Loucy (cell line): ENCODE measurements around the gene FAM168A.

ENCODE experiments used
- CTCF ChIP-seq: fragments of 200-600 bp; sonication (generic); conservative IDR thresholded peaks from 2 replicates; pipeline ENCODE4 v1.5.1; 2014; ENCODE audit warnings: mild to moderate bottlenecking, antibody characterized with exemption, low read length
- EZH2phosphoT487 ChIP-seq: fragments of 200-600 bp; IDR thresholded peaks from 2 replicates; pipeline ENCODE4 v1.6.1; 2018; ENCODE audit warnings: antibody characterized with exemption, mild to moderate bottlenecking, moderate library complexity, borderline replicate concordance

- no peak for TF ChIP-seq CTCF
- no peak for TF ChIP-seq EZH2phosphoT487
Measured at GRCh38 chr11:73467505-73467904, 130.4 kb downstream of the FAM168A start.
